GM21381 (cell line): ENCODE data around the gene PPIL4.
A peak's percentile ranks its signal among the peaks of the same experiment; 100 is the strongest.

Source experiments
- ATAC-seq: cut with Tn5 transposase; IDR thresholded peaks from one replicate; pipeline ENCODE4 v1.9.1; 2021; ENCODE audit warnings: mild to moderate bottlenecking, moderate library complexity; ENCODE audit not compliant: unreplicated experiment

Gene PPIL4

GRCh38 chr6:149484733-149485700, 60.8 kb downstream of the PPIL4 start, which contains the start of gene ZC3H12D:
ZC3H12D (minus strand) TSS chr6:149485014; CDS start chr6:149474543, 10,471 bp downstream.
- ATAC-seq: peak; percentile 37

GRCh38 chr6:149483849-149484655, 61.8 kb downstream of the PPIL4 start:
- ATAC-seq: no peak

GRCh38 chr6:149483334-149483725, 62.5 kb downstream of the PPIL4 start:
- ATAC-seq: no peak

DNA sequence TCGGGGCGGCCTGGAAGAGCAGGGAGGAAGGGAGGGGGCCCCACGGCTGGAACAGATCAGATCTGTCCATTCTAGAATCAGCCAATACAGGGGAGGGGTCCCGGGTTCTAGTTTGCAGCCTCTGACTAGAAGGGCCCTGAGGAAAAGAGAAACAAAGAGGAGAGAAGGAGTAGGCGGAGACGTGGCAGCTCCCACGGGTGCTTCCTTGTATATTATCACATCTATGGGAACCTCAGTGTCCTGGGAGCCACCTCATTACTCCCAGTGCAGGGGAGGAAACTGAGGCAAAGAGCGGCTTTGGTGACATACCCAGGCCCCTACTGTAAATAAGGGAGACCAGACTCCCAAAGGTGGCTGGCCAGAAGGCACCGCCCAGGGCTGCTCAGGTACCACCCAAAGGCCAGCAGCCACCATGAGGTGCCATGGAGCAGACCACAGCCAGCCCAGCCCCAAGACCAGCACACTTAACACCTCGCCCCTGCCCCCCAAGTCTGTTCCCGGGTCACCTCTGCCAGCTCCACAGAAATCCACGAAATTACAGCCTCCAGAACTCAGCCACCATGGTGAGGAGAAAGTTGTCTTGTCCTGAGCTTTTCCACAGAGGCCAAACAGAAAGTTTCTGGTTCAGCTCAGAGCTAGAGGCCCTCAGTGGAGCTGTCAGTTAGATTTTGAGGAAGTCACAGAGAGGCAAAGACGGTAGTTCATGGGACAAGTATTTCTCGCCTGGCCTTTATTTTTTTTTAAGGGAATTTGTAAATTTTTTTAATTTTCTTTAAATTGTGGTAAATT, 63.1 kb downstream of the PPIL4 start:
- ATAC-seq: no peak

GRCh38 chr6:149480502-149481280, 65.2 kb downstream of the PPIL4 start:
- no peak for ATAC-seq

DNA sequence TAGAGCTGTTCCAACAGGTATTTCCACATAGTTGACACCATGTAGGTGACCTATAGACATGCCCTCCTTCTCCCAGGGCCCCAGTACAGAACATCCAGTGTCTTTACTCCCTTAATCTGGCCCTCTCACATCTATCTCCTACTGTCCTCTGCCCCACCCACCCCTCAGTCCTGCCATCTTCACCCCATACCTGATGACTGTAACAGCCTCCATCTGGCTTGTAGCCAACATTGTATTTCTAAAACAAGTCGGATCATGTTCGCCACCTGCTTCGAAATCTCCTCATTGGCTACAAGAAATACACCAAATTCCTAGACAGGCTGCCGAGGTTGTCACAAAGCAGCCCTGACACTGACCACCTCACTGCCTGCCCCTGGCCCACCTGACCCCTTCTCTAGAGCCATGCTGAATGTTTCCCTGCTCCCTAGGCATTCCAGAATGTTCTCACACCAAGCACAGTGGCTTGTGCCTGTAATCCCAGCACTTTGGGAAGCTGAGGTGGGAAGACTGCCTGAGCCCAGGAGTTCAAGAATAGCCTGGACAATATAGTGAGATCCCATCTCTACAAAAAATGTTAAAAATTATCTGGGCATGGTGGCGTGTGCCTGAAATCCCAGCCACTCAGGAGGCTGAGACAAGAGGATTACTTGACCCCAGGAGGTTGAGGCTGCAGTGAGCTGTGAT, 67.1 kb downstream of the PPIL4 start:
- no peak for ATAC-seq

DNA sequence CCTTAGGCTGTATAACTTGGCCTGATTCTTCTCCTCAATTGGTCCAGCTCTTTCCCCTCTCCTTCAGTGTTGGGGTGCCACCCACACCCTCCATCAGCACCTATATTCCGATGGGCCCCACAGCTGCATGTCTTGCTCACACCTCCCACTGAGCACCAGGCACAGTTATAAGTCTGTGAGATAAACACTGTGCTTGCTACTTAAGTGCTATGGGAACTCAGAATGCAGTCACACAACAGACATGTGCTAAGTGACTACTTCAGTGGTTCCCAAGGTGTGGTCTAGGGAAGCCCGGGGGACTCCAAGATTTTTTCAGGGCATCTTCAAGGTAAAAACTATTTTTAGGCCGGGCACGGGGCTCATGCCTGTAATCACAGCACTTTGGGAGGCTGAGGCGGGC, 68.3 kb downstream of the PPIL4 start:
- ATAC-seq: no peak

DNA sequence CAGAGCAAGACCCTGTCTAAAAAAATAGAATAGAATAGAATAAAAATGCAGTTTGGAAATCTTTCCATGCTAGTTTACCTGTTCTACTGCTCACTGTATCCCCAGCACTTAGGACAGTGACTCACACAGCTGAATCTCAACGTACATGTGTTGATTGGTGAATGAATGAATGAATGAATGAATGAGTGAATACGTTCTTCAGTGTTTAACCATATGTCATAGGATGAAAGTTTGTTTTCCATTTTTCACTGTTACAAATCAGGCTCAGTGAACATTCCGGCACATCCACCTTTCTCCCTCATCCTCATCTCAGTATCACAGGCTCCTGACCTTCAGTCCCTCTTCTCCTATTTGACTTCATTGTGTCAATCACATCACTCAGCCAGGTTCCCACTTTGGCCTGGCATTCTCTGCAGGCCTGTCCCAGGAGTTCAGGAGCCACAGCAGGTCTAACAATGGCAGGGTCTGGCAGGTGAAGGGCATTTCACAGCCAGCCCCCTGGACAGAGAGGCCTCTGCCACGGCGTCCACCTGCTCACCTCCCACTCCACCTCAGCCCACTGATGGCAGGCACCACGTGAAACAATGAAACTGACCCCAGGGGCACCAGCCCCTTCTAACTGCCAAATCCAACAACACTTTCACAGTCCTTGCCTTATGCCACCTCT, 68.9 kb downstream of the PPIL4 start:
- no peak for ATAC-seq

DNA sequence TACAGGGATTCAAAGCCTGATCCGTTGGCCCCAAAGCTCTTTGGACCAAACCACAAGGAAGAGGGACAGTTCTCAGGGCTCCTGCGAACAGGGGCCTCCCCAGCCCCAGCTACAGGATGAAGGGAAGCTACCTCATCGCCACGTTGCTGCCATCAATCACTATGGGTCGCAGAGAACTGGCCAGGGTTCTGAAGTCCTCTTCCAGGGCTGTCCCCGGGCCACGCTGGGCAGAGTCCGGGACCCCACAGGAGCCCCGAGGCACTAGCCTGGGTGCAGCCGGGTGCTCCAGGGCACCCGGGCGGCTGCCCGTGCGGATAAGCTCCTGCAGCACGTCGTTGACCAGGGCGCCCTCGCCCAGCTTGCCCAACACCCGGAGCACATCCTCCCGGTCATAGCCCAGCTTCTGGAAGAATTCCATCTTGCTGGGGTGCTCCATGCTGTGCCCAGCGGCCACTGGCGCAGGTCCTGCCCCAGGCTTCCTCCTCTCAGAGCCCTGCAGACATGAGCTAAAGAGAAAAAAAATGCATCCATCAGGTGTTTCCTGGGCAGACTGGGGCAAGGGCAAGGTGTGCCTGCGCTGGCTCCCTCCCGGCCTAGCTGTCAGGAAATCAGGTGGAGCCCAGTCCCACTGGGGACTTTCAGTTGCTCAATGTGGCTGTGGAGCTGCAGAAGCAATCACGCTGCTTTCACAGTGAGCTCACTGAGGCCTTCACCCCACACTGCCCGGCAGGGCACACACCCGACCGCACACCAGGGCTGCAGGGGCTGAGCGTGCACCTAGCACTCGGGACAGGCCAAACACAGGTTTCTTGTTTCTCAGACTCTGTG, 71.5 kb downstream of the PPIL4 start:
- peak; percentile 39 for ATAC-seq

- ATAC-seq: no peak
Measured at GRCh38 chr6:149473080-149474052, 72.5 kb downstream of the PPIL4 start.

GRCh38 chr6:149472241-149472640, 73.6 kb downstream of the PPIL4 start:
- no peak for ATAC-seq

GRCh38 chr6:149471801-149472200, 74.0 kb downstream of the PPIL4 start:
- ATAC-seq: no peak

DNA sequence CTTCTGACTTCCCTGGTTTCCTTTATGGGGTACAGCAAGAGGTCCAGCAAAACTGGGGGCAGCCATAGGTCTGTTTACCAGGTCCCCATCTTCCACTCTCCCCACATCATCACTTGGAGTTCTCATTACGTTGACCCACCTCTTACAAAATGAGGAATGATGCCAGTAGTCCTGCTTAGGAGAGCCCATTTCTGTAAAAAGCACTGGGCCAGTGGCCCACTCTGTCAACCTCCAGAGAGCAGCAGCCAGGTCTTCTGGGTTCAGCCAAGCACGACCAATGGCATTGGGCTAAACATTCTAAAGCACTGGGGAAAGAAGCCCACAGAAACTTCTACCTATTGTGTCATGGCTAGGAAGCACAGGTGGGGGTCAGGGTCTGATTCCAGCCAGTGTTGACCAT, 74.9 kb downstream of the PPIL4 start:
- ATAC-seq: no peak

DNA sequence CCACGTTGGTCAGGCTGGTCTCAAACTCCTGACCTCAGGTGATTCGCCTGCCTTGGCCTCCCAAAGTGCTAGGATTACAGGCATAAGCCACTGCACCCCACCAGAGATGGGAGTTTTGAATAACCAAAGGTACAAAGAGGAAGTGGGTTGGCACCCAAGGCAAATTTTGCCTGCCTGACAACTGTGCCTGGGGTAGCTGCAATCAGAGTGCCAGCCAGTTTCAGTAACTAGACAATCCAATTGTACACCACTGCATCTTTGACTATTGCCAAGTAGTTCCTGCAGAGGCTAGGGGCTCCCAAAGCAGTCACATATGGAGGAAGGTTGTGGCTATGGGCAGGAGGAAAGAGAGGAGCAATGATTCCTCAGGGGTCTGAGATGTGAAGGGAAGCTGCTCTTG, 77.7 kb downstream of the PPIL4 start:
- no peak for ATAC-seq

DNA sequence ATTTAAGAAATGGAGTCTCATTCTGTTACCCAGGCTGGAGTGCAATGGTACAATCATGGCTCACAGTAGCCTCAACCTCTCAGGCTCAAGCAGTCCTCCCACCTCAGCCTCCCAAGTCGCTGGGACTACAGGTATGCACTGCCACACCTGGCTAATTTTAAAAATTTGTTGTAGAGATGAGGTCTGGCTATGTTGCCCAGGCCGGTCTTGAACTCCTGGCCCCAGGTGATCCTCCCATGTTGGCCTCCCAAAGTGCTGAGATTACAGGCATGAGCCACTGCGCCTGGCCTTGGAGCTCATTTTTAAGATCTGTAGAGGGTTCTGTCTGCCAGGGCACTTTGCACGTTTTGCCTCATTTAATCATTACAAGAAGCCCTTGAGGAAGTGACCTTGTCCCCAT, 78.6 kb downstream of the PPIL4 start:
- no peak for ATAC-seq

- ATAC-seq: no peak
Measured at GRCh38 chr6:149464411-149464810, 81.4 kb downstream of the PPIL4 start.

DNA sequence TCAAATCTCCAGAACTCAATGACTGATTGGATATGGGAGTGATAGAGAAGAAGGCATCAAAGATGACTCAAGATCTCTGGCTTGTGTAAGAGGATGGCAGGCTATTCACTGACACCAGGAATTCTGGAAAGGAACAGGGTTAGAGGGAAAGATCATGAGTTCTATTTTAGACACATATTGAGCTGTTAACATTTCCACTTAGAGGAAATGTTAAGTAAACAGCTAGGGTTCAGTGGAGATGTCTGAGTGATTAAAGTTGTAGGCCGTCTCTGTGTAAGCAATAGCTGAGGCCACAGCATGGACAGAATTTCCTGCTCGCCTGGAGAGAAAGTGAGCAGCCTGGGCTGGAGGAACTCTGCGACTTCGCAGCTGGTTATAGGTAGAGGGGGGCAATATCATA, 82.1 kb downstream of the PPIL4 start:
- no peak for ATAC-seq
